Testis (tissue), 3 donors: ENCODE data around the gene ST6GALNAC1. TPM values are rescaled to one million over a fixed set of nuclear protein-coding genes. Genes with fewer than 3 reads are reported as not detected.
"Not testable (repeated sequence)": the region's sequence is repeated elsewhere in the genome, so short reads cannot be mapped to it uniquely, and the experiment has no call there.

Experiments used
- DNase-seq: peaks from one replicate; pipeline ENCODE4 v3.0.0-alpha.2; 2019
- H3K27ac ChIP-seq, 2 donors: fragments of 200-600 bp; sonication (generic); one replicate each; pipeline ENCODE4 v1.5.1; 2019
- H3K27me3 ChIP-seq: fragments of 200-600 bp; sonication (generic); one replicate; pipeline ENCODE4 v1.5.1; 2019
- H3K36me3 ChIP-seq: fragments of 200-600 bp; sonication (generic); one replicate; pipeline ENCODE4 v1.5.1; 2017; ENCODE audit warnings: low read depth; ENCODE audit errors: missing control alignments
- H3K4me1 ChIP-seq: fragments of 200-600 bp; sonication (generic); one replicate; pipeline ENCODE4 v1.5.1; 2019
- H3K4me3 ChIP-seq, 2 donors: fragments of 200-600 bp; sonication (generic); one replicate each; pipeline ENCODE4 v1.5.1; 2017 to 2019
- H3K9me3 ChIP-seq: fragments of 200-600 bp; sonication (generic); one replicate; pipeline ENCODE4 v1.5.1; 2017
- CTCF ChIP-seq, 3 experiments: fragments of 450-650 bp in 2 of 3; fragments of 200-600 bp in 1 of 3; sonication (generic) in 1 of 3; IDR thresholded peaks; one replicate each; pipeline ENCODE4 v1.5.1; 2016 to 2019; ENCODE audit warnings: antibody characterized with exemption in 3 of 3, mild to moderate bottlenecking in 2 of 3, moderate library complexity in 1 of 3
- POLR2A ChIP-seq: fragments of 450-650 bp; IDR thresholded peaks from one replicate; pipeline ENCODE4 v1.6.1; 2017; ENCODE audit warnings: antibody characterized with exemption, mild to moderate bottlenecking, moderate library complexity
- WGBS, 2 donors: methylation state at CpG; one replicate each; pipeline ENCODE4 v1.1.5; 2018; 5-methylcytosine and 5-hydroxymethylcytosine counted together
- intact Hi-C: fragments of 100-400 bp; cut with DNase I; formaldehyde crosslinking; loops from one replicate; pipeline ENCODE4 v1.15.1; 2023; ENCODE audit warnings: low total_unique reads
- polyA plus RNA-seq: library from polyadenylated mRNA; stranded (reverse); fragments of 350-450 nt; fragmentation: Illumina TruSeq; extraction: RNeasy Lipid Tissue Mini Kit (QIAGEN cat#74804); gene quantifications from one replicate; pipeline ENCODE4 v1.2.3, GENCODE V29; 2014; ENCODE audit warnings: low read depth, low replicate concordance; ENCODE audit not compliant: insufficient read depth
- total RNA-seq, 2 donors: library from RNA; depleted of rRNA; stranded (reverse); fragments of >200 nt; gene quantifications; one replicate each; pipeline ENCODE4 v1.2.3, GENCODE V29; 2016

The ST6GALNAC1 gene
- total and polyA plus RNA-seq, 3 donors from 2014 or later = 11.9 to 20.6 (median 20.1) TPM

- H3K36me3 ChIP-seq = no peaks in the 10 kb centered on the region
- H3K4me1 ChIP-seq = no peaks in the 10 kb centered on the region
- no peak for TF ChIP-seq CTCF (IDR thresholded peaks at IDR 0.05)
- no peak overlapping the region for H3K27ac ChIP-seq
- H3K27me3 ChIP-seq = no peaks in the 10 kb centered on the region
- no peak for DNase-seq
- intact Hi-C loops = no loop called here
- H3K4me3 ChIP-seq = no peak overlapping the region
- H3K9me3 ChIP-seq = no peaks in the 10 kb centered on the region
- WGBS, 2 donors = 84 to 94% methylated on average over 4 of the region's 4 CpGs
These were observed 31.1 kb downstream of the ST6GALNAC1 start for GRCh38 chr17:76612465-76612864.

- Histone ChIP-seq H3K9me3 (no peaks in the 10 kb centered on the region), H3K27me3 (no peaks in the 10 kb centered on the region), H3K27ac (no peak overlapping the region), H3K4me3 (no peak overlapping the region), H3K4me1 (no peaks in the 10 kb centered on the region), H3K36me3 (no peaks in the 10 kb centered on the region)
- intact Hi-C loops = no loop called here
- WGBS, 2 donors = 86 to 94% methylated on average over 1 to 4 of the region's 4 CpGs
- TF ChIP-seq CTCF (IDR thresholded peaks at IDR 0.05) = no peak
- no peak for TF ChIP-seq POLR2A
- no peak for DNase-seq
These were observed 31.8 kb downstream of the ST6GALNAC1 start for GRCh38 chr17:76611758-76612157.

GRCh38 chr17:76611080-76611749, 32.3 kb downstream of the ST6GALNAC1 start:
- H3K4me1 ChIP-seq, H3K9me3 ChIP-seq, DNase-seq, H3K36me3 ChIP-seq, H3K4me3 ChIP-seq, intact Hi-C loops, H3K27ac ChIP-seq, H3K27me3 ChIP-seq: not testable (repeated sequence)
- WGBS, 2 donors = 71 to 81% methylated on average over 13 of the region's 13 CpGs

GRCh38 chr17:76606685-76607084, 36.9 kb downstream of the ST6GALNAC1 start:
- H3K27me3 ChIP-seq, intact Hi-C loops, H3K27ac ChIP-seq, H3K4me1 ChIP-seq, DNase-seq, H3K36me3 ChIP-seq, H3K4me3 ChIP-seq, H3K9me3 ChIP-seq: not testable (repeated sequence)
- 73 to 81% methylated on average over 1 of the region's 1 CpG for WGBS, 2 donors

- Histone ChIP-seq H3K9me3 (no peaks in the 10 kb centered on the region), H3K4me1 (peaks cover 8% of the 10 kb centered on the region), H3K27me3 (no peaks in the 10 kb centered on the region), H3K36me3 (no peaks in the 10 kb centered on the region), H3K27ac (no peak overlapping the region), H3K4me3 (no peak overlapping the region)
- TF ChIP-seq POLR2A = no peak
- TF ChIP-seq CTCF (IDR thresholded peaks at IDR 0.05) = no peak
- intact Hi-C loops = no loop called here
- DNase-seq = no peak
- WGBS, 2 donors = 76 to 81% methylated on average over 8 of the region's 8 CpGs
These were observed 42.5 kb downstream of the ST6GALNAC1 start for GRCh38 chr17:76601065-76601464.
